ENCODE measurements around the gene NOP16.

- TF ChIP-seq ZNF670 (tag by site-specific recombination; IDR thresholded peaks at IDR 0.05; ENCODE audit: low read depth) = no peak
- TF ChIP-seq, protein P1, sequence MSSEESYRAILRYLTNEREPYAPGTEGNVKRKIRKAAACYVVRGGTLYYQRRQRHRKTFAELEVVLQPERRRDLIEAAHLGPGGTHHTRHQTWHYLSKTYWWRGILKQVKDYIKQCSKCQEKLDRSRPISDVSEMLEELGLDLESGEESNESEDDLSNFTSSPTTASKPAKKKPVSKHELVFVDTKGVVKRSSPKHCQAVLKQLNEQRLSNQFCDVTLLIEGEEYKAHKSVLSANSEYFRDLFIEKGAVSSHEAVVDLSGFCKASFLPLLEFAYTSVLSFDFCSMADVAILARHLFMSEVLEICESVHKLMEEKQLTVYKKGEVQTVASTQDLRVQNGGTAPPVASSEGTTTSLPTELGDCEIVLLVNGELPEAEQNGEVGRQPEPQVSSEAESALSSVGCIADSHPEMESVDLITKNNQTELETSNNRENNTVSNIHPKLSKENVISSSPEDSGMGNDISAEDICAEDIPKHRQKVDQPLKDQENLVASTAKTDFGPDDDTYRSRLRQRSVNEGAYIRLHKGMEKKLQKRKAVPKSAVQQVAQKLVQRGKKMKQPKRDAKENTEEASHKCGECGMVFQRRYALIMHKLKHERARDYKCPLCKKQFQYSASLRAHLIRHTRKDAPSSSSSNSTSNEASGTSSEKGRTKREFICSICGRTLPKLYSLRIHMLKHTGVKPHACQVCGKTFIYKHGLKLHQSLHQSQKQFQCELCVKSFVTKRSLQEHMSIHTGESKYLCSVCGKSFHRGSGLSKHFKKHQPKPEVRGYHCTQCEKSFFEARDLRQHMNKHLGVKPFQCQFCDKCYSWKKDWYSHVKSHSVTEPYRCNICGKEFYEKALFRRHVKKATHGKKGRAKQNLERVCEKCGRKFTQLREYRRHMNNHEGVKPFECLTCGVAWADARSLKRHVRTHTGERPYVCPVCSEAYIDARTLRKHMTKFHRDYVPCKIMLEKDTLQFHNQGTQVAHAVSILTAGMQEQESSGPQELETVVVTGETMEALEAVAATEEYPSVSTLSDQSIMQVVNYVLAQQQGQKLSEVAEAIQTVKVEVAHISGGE (tag by site-specific recombination; conservative IDR thresholded peaks at IDR 0.05; ENCODE audit: low read depth) = no peak
- TF ChIP-seq HOXC10 (CRISPR knock-in tag; IDR thresholded peaks at IDR 0.05) = no peak
- TF ChIP-seq, protein P2, sequence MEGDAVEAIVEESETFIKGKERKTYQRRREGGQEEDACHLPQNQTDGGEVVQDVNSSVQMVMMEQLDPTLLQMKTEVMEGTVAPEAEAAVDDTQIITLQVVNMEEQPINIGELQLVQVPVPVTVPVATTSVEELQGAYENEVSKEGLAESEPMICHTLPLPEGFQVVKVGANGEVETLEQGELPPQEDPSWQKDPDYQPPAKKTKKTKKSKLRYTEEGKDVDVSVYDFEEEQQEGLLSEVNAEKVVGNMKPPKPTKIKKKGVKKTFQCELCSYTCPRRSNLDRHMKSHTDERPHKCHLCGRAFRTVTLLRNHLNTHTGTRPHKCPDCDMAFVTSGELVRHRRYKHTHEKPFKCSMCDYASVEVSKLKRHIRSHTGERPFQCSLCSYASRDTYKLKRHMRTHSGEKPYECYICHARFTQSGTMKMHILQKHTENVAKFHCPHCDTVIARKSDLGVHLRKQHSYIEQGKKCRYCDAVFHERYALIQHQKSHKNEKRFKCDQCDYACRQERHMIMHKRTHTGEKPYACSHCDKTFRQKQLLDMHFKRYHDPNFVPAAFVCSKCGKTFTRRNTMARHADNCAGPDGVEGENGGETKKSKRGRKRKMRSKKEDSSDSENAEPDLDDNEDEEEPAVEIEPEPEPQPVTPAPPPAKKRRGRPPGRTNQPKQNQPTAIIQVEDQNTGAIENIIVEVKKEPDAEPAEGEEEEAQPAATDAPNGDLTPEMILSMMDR (tag by site-specific recombination; IDR thresholded peaks at IDR 0.05) = no peak
- no peak for TF ChIP-seq ZBTB1 (tag by site-specific recombination; IDR thresholded peaks at IDR 0.05)
- TF ChIP-seq ZNF423 (tag by site-specific recombination; IDR thresholded peaks at IDR 0.05) = no peak
- TF ChIP-seq, protein P3, sequence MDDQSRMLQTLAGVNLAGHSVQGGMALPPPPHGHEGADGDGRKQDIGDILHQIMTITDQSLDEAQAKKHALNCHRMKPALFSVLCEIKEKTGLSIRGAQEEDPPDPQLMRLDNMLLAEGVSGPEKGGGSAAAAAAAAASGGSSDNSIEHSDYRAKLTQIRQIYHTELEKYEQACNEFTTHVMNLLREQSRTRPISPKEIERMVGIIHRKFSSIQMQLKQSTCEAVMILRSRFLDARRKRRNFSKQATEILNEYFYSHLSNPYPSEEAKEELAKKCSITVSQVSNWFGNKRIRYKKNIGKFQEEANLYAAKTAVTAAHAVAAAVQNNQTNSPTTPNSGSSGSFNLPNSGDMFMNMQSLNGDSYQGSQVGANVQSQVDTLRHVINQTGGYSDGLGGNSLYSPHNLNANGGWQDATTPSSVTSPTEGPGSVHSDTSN (CRISPR knock-in tag; IDR thresholded peaks at IDR 0.05) = no peak
- no peak for TF ChIP-seq ZNF416 (tag by site-specific recombination; IDR thresholded peaks at IDR 0.05)
- TF ChIP-seq, protein P4, sequence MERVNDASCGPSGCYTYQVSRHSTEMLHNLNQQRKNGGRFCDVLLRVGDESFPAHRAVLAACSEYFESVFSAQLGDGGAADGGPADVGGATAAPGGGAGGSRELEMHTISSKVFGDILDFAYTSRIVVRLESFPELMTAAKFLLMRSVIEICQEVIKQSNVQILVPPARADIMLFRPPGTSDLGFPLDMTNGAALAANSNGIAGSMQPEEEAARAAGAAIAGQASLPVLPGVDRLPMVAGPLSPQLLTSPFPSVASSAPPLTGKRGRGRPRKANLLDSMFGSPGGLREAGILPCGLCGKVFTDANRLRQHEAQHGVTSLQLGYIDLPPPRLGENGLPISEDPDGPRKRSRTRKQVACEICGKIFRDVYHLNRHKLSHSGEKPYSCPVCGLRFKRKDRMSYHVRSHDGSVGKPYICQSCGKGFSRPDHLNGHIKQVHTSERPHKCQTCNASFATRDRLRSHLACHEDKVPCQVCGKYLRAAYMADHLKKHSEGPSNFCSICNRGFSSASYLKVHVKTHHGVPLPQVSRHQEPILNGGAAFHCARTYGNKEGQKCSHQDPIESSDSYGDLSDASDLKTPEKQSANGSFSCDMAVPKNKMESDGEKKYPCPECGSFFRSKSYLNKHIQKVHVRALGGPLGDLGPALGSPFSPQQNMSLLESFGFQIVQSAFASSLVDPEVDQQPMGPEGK (tag by site-specific recombination; IDR thresholded peaks at IDR 0.05) = no peak
- no peak for TF ChIP-seq REST (tag by site-specific recombination; IDR thresholded peaks at IDR 0.05)
Measured at GRCh38 chr5:176342766-176343458, 45.5 kb downstream of the NOP16 start.

All from HEK293 (cell line).